Tibial nerve (tissue), 4 donors: ENCODE results near the gene NR2F1-AS1.

ENCODE experiments used
- EP300 ChIP-seq, 2 donors: sonication (generic); formaldehyde crosslinking; IDR thresholded peaks; one replicate each; pipeline ENCODE4 v1.6.1; 2017; ENCODE audit warnings: antibody characterized with exemption in 2 of 2, mild to moderate bottlenecking in 1 of 2
- TF ChIP-seq, protein P1 (sequence below), 5 experiments: fragments of 200-600 bp in 3 of 5; fragments of 450-650 bp in 2 of 5; sonication (generic) in 3 of 5; IDR thresholded peaks; one replicate each; pipeline ENCODE4 v1.5.1; 2016 to 2019; ENCODE audit warnings: antibody characterized with exemption in 5 of 5, mild to moderate bottlenecking in 3 of 5, moderate library complexity in 2 of 5

DNA sequence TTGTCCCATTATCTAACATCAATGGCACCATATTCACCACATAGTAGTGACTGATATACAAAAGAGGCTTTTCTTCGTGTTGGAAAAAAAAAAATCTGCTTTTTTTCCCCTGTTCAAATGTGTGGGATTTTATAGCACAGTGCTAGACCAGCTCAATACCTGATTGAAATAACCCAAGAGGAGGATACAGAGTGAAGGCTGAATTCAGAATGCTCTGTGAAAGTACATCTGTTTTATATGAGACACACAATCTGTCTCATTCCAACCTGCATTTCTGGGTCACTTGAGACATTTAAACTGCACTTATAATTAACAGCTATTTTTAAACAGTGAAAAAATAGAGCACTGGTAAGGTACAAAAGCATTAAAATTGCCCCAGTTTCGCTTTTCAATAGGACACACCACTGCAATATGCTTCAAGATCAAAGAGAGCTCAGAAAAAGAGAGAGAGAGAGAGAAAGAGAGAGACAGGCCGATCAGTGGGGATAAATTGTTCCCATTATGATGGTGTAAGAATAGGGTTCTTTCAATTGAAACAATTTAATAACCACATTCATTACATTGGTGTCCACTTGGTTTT lies 179.3 kb downstream of the NR2F1-AS1 start:
- TF ChIP-seq, protein P1, sequence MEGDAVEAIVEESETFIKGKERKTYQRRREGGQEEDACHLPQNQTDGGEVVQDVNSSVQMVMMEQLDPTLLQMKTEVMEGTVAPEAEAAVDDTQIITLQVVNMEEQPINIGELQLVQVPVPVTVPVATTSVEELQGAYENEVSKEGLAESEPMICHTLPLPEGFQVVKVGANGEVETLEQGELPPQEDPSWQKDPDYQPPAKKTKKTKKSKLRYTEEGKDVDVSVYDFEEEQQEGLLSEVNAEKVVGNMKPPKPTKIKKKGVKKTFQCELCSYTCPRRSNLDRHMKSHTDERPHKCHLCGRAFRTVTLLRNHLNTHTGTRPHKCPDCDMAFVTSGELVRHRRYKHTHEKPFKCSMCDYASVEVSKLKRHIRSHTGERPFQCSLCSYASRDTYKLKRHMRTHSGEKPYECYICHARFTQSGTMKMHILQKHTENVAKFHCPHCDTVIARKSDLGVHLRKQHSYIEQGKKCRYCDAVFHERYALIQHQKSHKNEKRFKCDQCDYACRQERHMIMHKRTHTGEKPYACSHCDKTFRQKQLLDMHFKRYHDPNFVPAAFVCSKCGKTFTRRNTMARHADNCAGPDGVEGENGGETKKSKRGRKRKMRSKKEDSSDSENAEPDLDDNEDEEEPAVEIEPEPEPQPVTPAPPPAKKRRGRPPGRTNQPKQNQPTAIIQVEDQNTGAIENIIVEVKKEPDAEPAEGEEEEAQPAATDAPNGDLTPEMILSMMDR (IDR thresholded peaks at IDR 0.05) = no peak
- no peak for TF ChIP-seq EP300 (IDR thresholded peaks at IDR 0.05)
